Stomach (tissue), 9 donors: ENCODE measurements around the gene INO80. TPM values are rescaled to one million over a fixed set of nuclear protein-coding genes. Genes with fewer than 3 reads are reported as not detected.

Experiments
- DNase-seq, 2 donors: peaks; one replicate each; pipeline versions ENCODE4 v3.0.0 to v3.0.0-alpha.2; 2013 to 2019
- H3K27ac ChIP-seq, 5 donors: fragments of 200-600 bp in 4 of 5; sonication (generic) in 4 of 5; one replicate each; pipeline ENCODE4 v1.5.1; 2013 to 2019; ENCODE audit warnings: mild to moderate bottlenecking in 1 of 5, moderate library complexity in 1 of 5
- H3K27me3 ChIP-seq, 3 donors: fragments of 200-600 bp; sonication (generic); one replicate each; pipeline ENCODE4 v1.5.1; 2017 to 2019; ENCODE audit warnings: mixed run types in 1 of 3
- H3K36me3 ChIP-seq, 4 donors: fragments of 200-600 bp; sonication (generic); 1 replicate in 3 of 4; 2 replicates in 1 of 4; pipeline ENCODE4 v1.5.1; 2016 to 2019
- H3K4me1 ChIP-seq, 4 donors: fragments of 200-600 bp; sonication (generic); one replicate each; pipeline ENCODE4 v1.5.1; 2016 to 2019
- H3K4me3 ChIP-seq, 4 donors: fragments of 200-600 bp; sonication (generic) in 3 of 4; one replicate each; pipeline ENCODE4 v1.5.1; 2016 to 2019; ENCODE audit warnings: mild to moderate bottlenecking in 1 of 4
- H3K9me3 ChIP-seq, 4 donors: fragments of 200-600 bp; sonication (generic); one replicate each; pipeline ENCODE4 v1.5.1; 2016 to 2019
- EP300 ChIP-seq: sonication (generic); formaldehyde crosslinking; IDR thresholded peaks from one replicate; pipeline ENCODE4 v1.6.1; 2017; ENCODE audit warnings: antibody characterized with exemption
- POLR2A ChIP-seq, 4 donors: fragments of 450-650 bp; IDR thresholded peaks; one replicate each; pipeline ENCODE4 v1.6.1; 2016; ENCODE audit warnings: antibody characterized with exemption in 4 of 4, control low read depth in 2 of 4, mild to moderate bottlenecking in 1 of 4, moderate library complexity in 1 of 4
- POLR2AphosphoS5 ChIP-seq, 3 donors: sonication (generic); formaldehyde crosslinking; IDR thresholded peaks; one replicate each; pipeline ENCODE4 v1.6.1; 2016; ENCODE audit warnings: antibody characterized with exemption in 3 of 3
- WGBS, 5 donors: extraction: QIAGEN DNeasy Blood & Tissue Kit in 3 of 5; methylation state at CpG; one replicate each; pipeline versions ENCODE4 v1.1.5 to v1.1.7; 2013 to 2018; 5-methylcytosine and 5-hydroxymethylcytosine counted together
- intact Hi-C: fragments of 100-400 bp; cut with DNase I; formaldehyde crosslinking; loops from one replicate; pipeline ENCODE4 v1.15.1; 2023; ENCODE audit warnings: low total_unique reads
- polyA plus RNA-seq, 3 donors: library from polyadenylated mRNA; stranded (reverse); fragments of 200-250 nt; gene quantifications; one replicate each; pipeline ENCODE4 v1.2.3, GENCODE V29; 2013
- total RNA-seq, 5 donors: library from RNA; depleted of rRNA; stranded (reverse); fragments of >200 nt; gene quantifications; one replicate each; pipeline versions ENCODE4 v1.1.0 to v1.2.3, GENCODE V29; 2014 to 2016
- TF ChIP-seq, protein P1 (sequence below), 7 experiments: fragments of 450-650 bp in 4 of 7; fragments of 200-600 bp in 3 of 7; sonication (generic) in 3 of 7; IDR thresholded peaks; one replicate each; pipeline ENCODE4 v1.5.1; 2016 to 2019; ENCODE audit warnings: antibody characterized with exemption in 7 of 7, control low read depth in 2 of 7, mild to moderate bottlenecking in 1 of 7
- donor health status: healthy with polysubstance abuse.
- donor health status: Bipolar disorder and iron deficiency.
- donor health status: healthy.

Gene INO80
- total and polyA plus RNA-seq, 8 donors: 4.6 to 40.8 (median 29.2) TPM

DNA sequence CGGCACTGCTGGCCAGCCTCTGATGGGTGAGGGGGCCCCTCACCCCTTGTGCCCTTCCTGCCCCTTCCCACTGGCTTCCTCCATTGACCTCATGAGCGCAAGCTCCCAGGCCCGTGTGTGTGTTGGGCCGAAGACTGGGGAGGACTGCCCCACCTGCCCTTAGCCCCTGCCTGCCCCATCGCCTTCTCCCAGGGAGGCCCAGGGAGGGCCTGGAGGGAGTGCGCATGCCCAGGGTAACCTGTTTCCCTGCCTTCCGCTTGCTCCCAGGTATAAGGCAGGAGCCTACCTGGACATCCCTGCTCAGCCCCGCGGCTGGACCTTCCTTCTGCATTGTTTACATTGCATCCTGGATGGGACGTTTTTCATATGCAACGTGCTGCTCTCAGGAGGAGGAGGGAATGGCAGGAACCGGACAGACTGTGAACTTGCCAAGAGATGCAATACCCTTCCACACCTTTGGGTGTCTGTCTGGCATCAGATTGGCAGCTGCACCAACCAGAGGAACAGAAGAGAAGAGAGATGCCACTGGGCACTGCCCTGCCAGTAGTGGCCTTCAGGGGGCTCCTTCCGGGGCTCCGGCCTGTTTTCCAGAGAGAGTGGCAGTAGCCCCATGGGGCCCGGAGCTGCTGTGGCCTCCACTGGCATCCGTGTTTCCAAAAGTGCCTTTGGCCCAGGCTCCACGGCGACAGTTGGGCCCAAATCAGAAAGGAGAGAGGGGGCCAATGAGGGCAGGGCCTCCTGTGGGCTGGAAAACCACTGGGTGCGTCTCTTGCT is 178.1 kb downstream of the INO80 start:
- peak overlapping the region in 1 of 5 donors; percentile 3 for H3K27ac ChIP-seq
- intact Hi-C loops: no loop called here
- no peak for DNase-seq
- peak overlapping the region in 1 of 4 donors; percentile 19 for H3K4me3 ChIP-seq
- TF ChIP-seq POLR2AphosphoS5 (IDR thresholded peaks at IDR 0.05): no peak
- TF ChIP-seq, protein P1, sequence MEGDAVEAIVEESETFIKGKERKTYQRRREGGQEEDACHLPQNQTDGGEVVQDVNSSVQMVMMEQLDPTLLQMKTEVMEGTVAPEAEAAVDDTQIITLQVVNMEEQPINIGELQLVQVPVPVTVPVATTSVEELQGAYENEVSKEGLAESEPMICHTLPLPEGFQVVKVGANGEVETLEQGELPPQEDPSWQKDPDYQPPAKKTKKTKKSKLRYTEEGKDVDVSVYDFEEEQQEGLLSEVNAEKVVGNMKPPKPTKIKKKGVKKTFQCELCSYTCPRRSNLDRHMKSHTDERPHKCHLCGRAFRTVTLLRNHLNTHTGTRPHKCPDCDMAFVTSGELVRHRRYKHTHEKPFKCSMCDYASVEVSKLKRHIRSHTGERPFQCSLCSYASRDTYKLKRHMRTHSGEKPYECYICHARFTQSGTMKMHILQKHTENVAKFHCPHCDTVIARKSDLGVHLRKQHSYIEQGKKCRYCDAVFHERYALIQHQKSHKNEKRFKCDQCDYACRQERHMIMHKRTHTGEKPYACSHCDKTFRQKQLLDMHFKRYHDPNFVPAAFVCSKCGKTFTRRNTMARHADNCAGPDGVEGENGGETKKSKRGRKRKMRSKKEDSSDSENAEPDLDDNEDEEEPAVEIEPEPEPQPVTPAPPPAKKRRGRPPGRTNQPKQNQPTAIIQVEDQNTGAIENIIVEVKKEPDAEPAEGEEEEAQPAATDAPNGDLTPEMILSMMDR (IDR thresholded peaks at IDR 0.05): peak in 3 of 7 experiments; percentile 11 to 22 (median 22)
- no peak for TF ChIP-seq EP300
- TF ChIP-seq POLR2A (IDR thresholded peaks at IDR 0.05): no peak
- peaks cover 0 to 18% (median 0%) of the 10 kb centered on the region in 4 donors for H3K36me3 ChIP-seq
- peaks cover 22 to 40% (median 29%) of the 10 kb centered on the region in 4 donors for H3K4me1 ChIP-seq
- WGBS, 5 donors: 64 to 76% (median 72%) methylated on average over 16 to 19 of the region's 19 CpGs
- peaks cover 0 to 2% (median 0%) of the 10 kb centered on the region in 3 donors for H3K27me3 ChIP-seq
- H3K9me3 ChIP-seq: no peaks in the 10 kb centered on the region

DNA sequence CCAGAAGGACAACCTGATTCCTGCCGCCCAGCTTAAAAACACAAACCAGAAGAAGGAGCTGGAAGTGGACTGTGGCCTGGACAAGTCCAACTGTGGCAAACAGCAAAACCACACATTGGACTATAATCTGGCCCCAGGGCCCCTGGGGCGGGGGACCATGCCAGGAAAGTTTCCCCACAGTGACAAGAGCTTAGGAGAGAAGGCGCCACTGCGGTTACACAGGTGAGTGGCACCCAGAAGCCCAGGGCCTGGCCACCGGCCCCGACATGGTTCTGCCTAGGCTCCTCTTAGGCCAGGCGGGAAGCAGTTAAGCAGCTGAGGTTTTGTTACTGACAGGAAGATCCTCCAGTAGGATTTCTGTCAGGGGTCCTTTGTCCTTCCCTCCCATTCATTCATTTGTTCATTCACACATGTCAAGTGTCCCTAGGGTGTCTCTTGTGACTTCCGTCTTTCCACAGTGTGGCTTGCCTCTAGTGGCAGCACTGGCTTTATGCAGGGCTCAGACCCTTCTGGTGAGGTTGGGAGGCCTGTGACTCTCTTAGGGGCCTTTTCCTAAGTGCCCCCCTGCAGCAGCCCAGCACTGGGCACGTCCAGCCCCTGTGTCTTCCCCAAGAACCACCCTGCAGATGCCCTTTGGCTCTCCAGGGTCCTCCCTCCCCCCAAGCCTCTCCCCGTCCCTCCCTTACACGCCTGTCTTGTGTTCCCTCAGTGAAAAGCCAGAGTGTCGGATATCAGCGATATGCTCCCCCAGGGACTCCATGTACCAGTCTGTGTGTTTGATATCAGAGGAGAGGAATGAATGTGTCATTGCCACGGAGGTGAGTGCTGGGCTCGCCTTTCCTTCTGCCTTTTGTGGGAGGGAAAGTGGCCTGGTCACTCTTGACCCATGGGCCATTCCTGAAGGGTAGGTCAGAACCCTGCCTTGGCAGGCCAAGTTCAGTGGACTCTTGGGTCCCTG is 179.1 kb downstream of the INO80 start:
- WGBS, 5 donors: 72 to 90% (median 76%) methylated on average over 14 to 15 of the region's 15 CpGs
- intact Hi-C loops: no loop called here
- Histone ChIP-seq H3K9me3 (no peaks in the 10 kb centered on the region), H3K27me3 (peaks cover 0 to 12% (median 3%) of the 10 kb centered on the region in 3 donors), H3K4me3 (peak overlapping the region in 1 of 4 donors; percentile 19), H3K27ac (peak overlapping the region in 1 of 5 donors; percentile 3), H3K36me3 (peaks cover 0 to 18% (median 0%) of the 10 kb centered on the region in 4 donors), H3K4me1 (peaks cover 13 to 40% (median 25%) of the 10 kb centered on the region in 4 donors)
- no peak for DNase-seq
- TF ChIP-seq, protein P1 (IDR thresholded peaks at IDR 0.05): no peak
- no peak for TF ChIP-seq POLR2AphosphoS5 (IDR thresholded peaks at IDR 0.05)
- no peak for TF ChIP-seq POLR2A (IDR thresholded peaks at IDR 0.05)
- no peak for TF ChIP-seq EP300

DNA sequence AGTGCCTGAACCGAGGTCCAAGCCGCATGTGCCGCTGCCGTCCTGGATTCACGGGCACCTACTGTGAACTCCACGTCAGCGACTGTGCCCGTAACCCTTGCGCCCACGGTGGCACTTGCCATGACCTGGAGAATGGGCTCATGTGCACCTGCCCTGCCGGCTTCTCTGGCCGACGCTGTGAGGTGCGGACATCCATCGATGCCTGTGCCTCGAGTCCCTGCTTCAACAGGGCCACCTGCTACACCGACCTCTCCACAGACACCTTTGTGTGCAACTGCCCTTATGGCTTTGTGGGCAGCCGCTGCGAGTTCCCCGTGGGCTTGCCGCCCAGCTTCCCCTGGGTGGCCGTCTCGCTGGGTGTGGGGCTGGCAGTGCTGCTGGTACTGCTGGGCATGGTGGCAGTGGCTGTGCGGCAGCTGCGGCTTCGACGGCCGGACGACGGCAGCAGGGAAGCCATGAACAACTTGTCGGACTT is 179.8 kb downstream of the INO80 start:
- Histone ChIP-seq H3K4me3 (peak overlapping the region in 1 of 4 donors; percentile 16), H3K27me3 (peaks cover 0 to 19% (median 8%) of the 10 kb centered on the region in 3 donors), H3K27ac (peak overlapping the region in 1 of 5 donors; percentile 3), H3K36me3 (peaks cover 0 to 18% (median 0%) of the 10 kb centered on the region in 4 donors), H3K4me1 (peaks cover 11 to 40% (median 25%) of the 10 kb centered on the region in 4 donors), H3K9me3 (no peaks in the 10 kb centered on the region)
- intact Hi-C loops: no loop called here
- DNase-seq: no peak
- TF ChIP-seq EP300 (no peak), POLR2AphosphoS5 (IDR thresholded peaks at IDR 0.05) (no peak), POLR2A (IDR thresholded peaks at IDR 0.05) (no peak)
- TF ChIP-seq, protein P1 (IDR thresholded peaks at IDR 0.05): no peak
- 92 to 95% (median 93%) methylated on average over 24 to 31 of the region's 31 CpGs for WGBS, 5 donors

DNA sequence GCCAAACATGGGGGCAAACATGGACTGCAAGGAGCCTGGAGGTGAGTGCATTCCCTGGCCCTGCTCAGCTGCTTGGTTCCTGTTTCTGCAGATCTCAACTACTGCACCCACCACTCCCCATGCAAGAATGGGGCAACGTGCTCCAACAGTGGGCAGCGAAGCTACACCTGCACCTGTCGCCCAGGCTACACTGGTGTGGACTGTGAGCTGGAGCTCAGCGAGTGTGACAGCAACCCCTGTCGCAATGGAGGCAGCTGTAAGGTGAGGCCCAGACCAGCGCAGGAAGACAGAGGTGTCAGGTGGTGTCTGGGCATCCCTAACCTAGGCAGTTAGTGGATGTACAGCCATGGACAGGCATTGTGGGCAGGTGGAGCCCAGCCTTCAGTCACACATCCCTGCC is 181.6 kb downstream of the INO80 start:
- WGBS, 5 donors: 91 to 96% (median 94%) methylated on average over 6 of the region's 6 CpGs
- no peak overlapping the region for H3K27ac ChIP-seq
- peaks cover 0 to 18% (median 0%) of the 10 kb centered on the region in 4 donors for H3K36me3 ChIP-seq
- intact Hi-C loops: no loop called here
- peaks cover 10 to 37% (median 27%) of the 10 kb centered on the region in 3 donors for H3K27me3 ChIP-seq
- H3K9me3 ChIP-seq: no peaks in the 10 kb centered on the region
- no peak for TF ChIP-seq POLR2AphosphoS5 (IDR thresholded peaks at IDR 0.05)
- DNase-seq: no peak
- peaks cover 18 to 43% (median 29%) of the 10 kb centered on the region in 4 donors for H3K4me1 ChIP-seq
- H3K4me3 ChIP-seq: peak overlapping the region in 1 of 4 donors; percentile 16
